ENCODE results near the gene TSPO2.

- TF ChIP-seq CTCF (IDR thresholded peaks at IDR 0.05), result no peak
- TF ChIP-seq POLR2A (IDR thresholded peaks at IDR 0.05), result no peak
Observed at GRCh38 chr6:41047745-41048732, 5.8 kb downstream of the TSPO2 start.

All from testis (tissue), 2 donors.